ENCODE results near the gene RGN. TPM values are rescaled to one million over a fixed set of nuclear protein-coding genes. Genes with fewer than 3 reads are reported as not detected.

The RGN gene
- 10 to 100 TPM; 10.2 to 15.3 TPM for total RNA-seq
- polyA plus RNA-seq (ENCODE audit: insufficient read length in 2 of 2) = 10 to 100 TPM; 14.8 to 20.1 TPM
- long read RNA-seq, donor 1, partial matches to known transcripts = 0 of 2 reads
- long read RNA-seq, donor 1, other reads (novel, unspliced or antisense) = 0 of 2 reads
- long read RNA-seq, donor 2 = 0 reads
- long read RNA-seq, donor 3, partial matches to known transcripts = 0 of 1 reads
- long read RNA-seq, donor 3, other reads (novel, unspliced or antisense) = 0 of 1 reads
- long read RNA-seq, donor 4, partial matches to known transcripts = 0 of 10 reads
- long read RNA-seq, donor 4, other reads (novel, unspliced or antisense) = 7 of 10 reads

- 26% methylated on average over 54 of the region's 59 CpGs for WGBS (ENCODE audit: insufficient coverage)
- no peak within 1 kb of the TSS for H3K27ac ChIP-seq (ENCODE audit: low read depth, low read length)
- peaks cover 13% of the 10 kb centered on the region for H3K27me3 ChIP-seq (ENCODE audit: control insufficient read depth, insufficient read depth, low read length)
- H3K4me1 ChIP-seq (ENCODE audit: control insufficient read depth, insufficient read depth, low read length) = peaks cover 8% of the 10 kb centered on the region
- H3K9me3 ChIP-seq (ENCODE audit: control insufficient read depth, insufficient read depth, low read length) = no peaks in the 10 kb centered on the region
- H3K36me3 ChIP-seq (ENCODE audit: control insufficient read depth, insufficient read depth, low read length) = no peaks in the 10 kb centered on the region
- peak in 2 of 6 donors; percentile 21 to 47 for DNase-seq (ENCODE audit: low read depth in 4 of 6, low spot score in 6 of 6)
- H3K4me3 ChIP-seq (ENCODE audit: low read depth, low read length) = peak within 1 kb of the TSS; percentile 35
Observed at GRCh38 chrX:47078129-47079043, at the start of gene RGN. TSS of gene RGN (plus strand) at chrX:47078443. CDS start at chrX:47081145, 2,702 bp downstream.

- peaks cover 12% of the 10 kb centered on the region for H3K27me3 ChIP-seq (ENCODE audit: control insufficient read depth, insufficient read depth, low read length)
- peak; percentile 26 to 90 (median 65) for DNase-seq (ENCODE audit: low read depth in 4 of 6, low spot score in 6 of 6)
- H3K27ac ChIP-seq (ENCODE audit: low read depth, low read length) = no peak overlapping the region
Observed at GRCh38 chrX:47030339-47030738, 47.9 kb upstream of the RGN start.

GRCh38 chrX:47047989-47048388 is 30.3 kb upstream of the RGN start:
- H3K4me1 ChIP-seq (ENCODE audit: control insufficient read depth, insufficient read depth, low read length) = no peaks in the 10 kb centered on the region
- H3K36me3 ChIP-seq (ENCODE audit: control insufficient read depth, insufficient read depth, low read length) = no peaks in the 10 kb centered on the region
- no peaks in the 10 kb centered on the region for H3K9me3 ChIP-seq (ENCODE audit: control insufficient read depth, insufficient read depth, low read length)
- WGBS (ENCODE audit: insufficient coverage) = 69% methylated on average over 5 of the region's 5 CpGs
- no peak overlapping the region for H3K27ac ChIP-seq (ENCODE audit: low read depth, low read length)
- no peak overlapping the region for H3K4me3 ChIP-seq (ENCODE audit: low read depth, low read length)
- H3K27me3 ChIP-seq (ENCODE audit: control insufficient read depth, insufficient read depth, low read length) = no peaks in the 10 kb centered on the region
- no peak for DNase-seq (ENCODE audit: low read depth in 4 of 6, low spot score in 6 of 6)

More at GRCh38 chrX:47030339-47030738, 47.9 kb upstream of the RGN start:
- Histone ChIP-seq H3K4me1 (ENCODE audit: control insufficient read depth, insufficient read depth, low read length) (no peaks in the 10 kb centered on the region), H3K4me3 (ENCODE audit: low read depth, low read length) (no peak overlapping the region), H3K9me3 (ENCODE audit: control insufficient read depth, insufficient read depth, low read length) (no peaks in the 10 kb centered on the region), H3K36me3 (ENCODE audit: control insufficient read depth, insufficient read depth, low read length) (no peaks in the 10 kb centered on the region)

- WGBS (ENCODE audit: insufficient coverage) = no CpG with 5 or more reads among the region's 1 CpG
Observed at GRCh38 chrX:47059142-47059874, 18.9 kb upstream of the RGN start.

GRCh38 chrX:47060708-47061107 is 17.5 kb upstream of the RGN start:
- DNase-seq (ENCODE audit: low read depth in 4 of 6, low spot score in 6 of 6) = no peak
- Histone ChIP-seq H3K9me3 (ENCODE audit: control insufficient read depth, insufficient read depth, low read length) (no peaks in the 10 kb centered on the region), H3K36me3 (ENCODE audit: control insufficient read depth, insufficient read depth, low read length) (peaks cover 2% of the 10 kb centered on the region), H3K27me3 (ENCODE audit: control insufficient read depth, insufficient read depth, low read length) (peaks cover 30% of the 10 kb centered on the region), H3K4me3 (ENCODE audit: low read depth, low read length) (no peak overlapping the region), H3K4me1 (ENCODE audit: control insufficient read depth, insufficient read depth, low read length) (no peaks in the 10 kb centered on the region), H3K27ac (ENCODE audit: low read depth, low read length) (no peak overlapping the region)
- no CpG with 5 or more reads among the region's 2 CpGs for WGBS (ENCODE audit: insufficient coverage)

More at GRCh38 chrX:47059142-47059874, 18.9 kb upstream of the RGN start:
- H3K27ac ChIP-seq (ENCODE audit: low read depth, low read length) = no peak overlapping the region
- peaks cover 2% of the 10 kb centered on the region for H3K36me3 ChIP-seq (ENCODE audit: control insufficient read depth, insufficient read depth, low read length)
- no peaks in the 10 kb centered on the region for H3K9me3 ChIP-seq (ENCODE audit: control insufficient read depth, insufficient read depth, low read length)
- no peak overlapping the region for H3K4me3 ChIP-seq (ENCODE audit: low read depth, low read length)
- DNase-seq (ENCODE audit: low read depth in 4 of 6, low spot score in 6 of 6) = no peak
- no peaks in the 10 kb centered on the region for H3K4me1 ChIP-seq (ENCODE audit: control insufficient read depth, insufficient read depth, low read length)
- peaks cover 32% of the 10 kb centered on the region for H3K27me3 ChIP-seq (ENCODE audit: control insufficient read depth, insufficient read depth, low read length)

GRCh38 chrX:47061238-47061919 is 16.9 kb upstream of the RGN start:
- no peak for DNase-seq (ENCODE audit: low read depth in 4 of 6, low spot score in 6 of 6)
- peaks cover 2% of the 10 kb centered on the region for H3K36me3 ChIP-seq (ENCODE audit: control insufficient read depth, insufficient read depth, low read length)
- H3K9me3 ChIP-seq (ENCODE audit: control insufficient read depth, insufficient read depth, low read length) = no peaks in the 10 kb centered on the region
- H3K4me3 ChIP-seq (ENCODE audit: low read depth, low read length) = no peak overlapping the region
- WGBS (ENCODE audit: insufficient coverage) = 80% methylated on average over 1 of the region's 2 CpGs
- peaks cover 30% of the 10 kb centered on the region for H3K27me3 ChIP-seq (ENCODE audit: control insufficient read depth, insufficient read depth, low read length)
- H3K27ac ChIP-seq (ENCODE audit: low read depth, low read length) = no peak overlapping the region
- no peaks in the 10 kb centered on the region for H3K4me1 ChIP-seq (ENCODE audit: control insufficient read depth, insufficient read depth, low read length)

- H3K4me3 ChIP-seq (ENCODE audit: low read depth, low read length) = no peak overlapping the region
- H3K9me3 ChIP-seq (ENCODE audit: control insufficient read depth, insufficient read depth, low read length) = no peaks in the 10 kb centered on the region
- DNase-seq (ENCODE audit: low read depth in 4 of 6, low spot score in 6 of 6) = no peak
- peaks cover 2% of the 10 kb centered on the region for H3K36me3 ChIP-seq (ENCODE audit: control insufficient read depth, insufficient read depth, low read length)
- H3K4me1 ChIP-seq (ENCODE audit: control insufficient read depth, insufficient read depth, low read length) = no peaks in the 10 kb centered on the region
- peaks cover 20% of the 10 kb centered on the region for H3K27me3 ChIP-seq (ENCODE audit: control insufficient read depth, insufficient read depth, low read length)
- H3K27ac ChIP-seq (ENCODE audit: low read depth, low read length) = no peak overlapping the region
- 55% methylated on average over 2 of the region's 2 CpGs for WGBS (ENCODE audit: insufficient coverage)
Observed at GRCh38 chrX:47063179-47063578, 15.1 kb upstream of the RGN start.

GRCh38 chrX:47068214-47068613 is 10.0 kb upstream of the RGN start:
- peaks cover 7% of the 10 kb centered on the region for H3K27me3 ChIP-seq (ENCODE audit: control insufficient read depth, insufficient read depth, low read length)

GRCh38 chrX:47068720-47069119 is 9.5 kb upstream of the RGN start:
- Histone ChIP-seq H3K36me3 (ENCODE audit: control insufficient read depth, insufficient read depth, low read length) (no peaks in the 10 kb centered on the region), H3K27me3 (ENCODE audit: control insufficient read depth, insufficient read depth, low read length) (peaks cover 7% of the 10 kb centered on the region), H3K9me3 (ENCODE audit: control insufficient read depth, insufficient read depth, low read length) (no peaks in the 10 kb centered on the region), H3K4me3 (ENCODE audit: low read depth, low read length) (no peak overlapping the region), H3K4me1 (ENCODE audit: control insufficient read depth, insufficient read depth, low read length) (no peaks in the 10 kb centered on the region), H3K27ac (ENCODE audit: low read depth, low read length) (no peak overlapping the region)
- no peak for DNase-seq (ENCODE audit: low read depth in 4 of 6, low spot score in 6 of 6)

More at GRCh38 chrX:47068214-47068613, 10.0 kb upstream of the RGN start:
- H3K4me3 ChIP-seq (ENCODE audit: low read depth, low read length) = no peak overlapping the region
- no peaks in the 10 kb centered on the region for H3K4me1 ChIP-seq (ENCODE audit: control insufficient read depth, insufficient read depth, low read length)
- DNase-seq (ENCODE audit: low read depth in 4 of 6, low spot score in 6 of 6) = no peak
- no peaks in the 10 kb centered on the region for H3K36me3 ChIP-seq (ENCODE audit: control insufficient read depth, insufficient read depth, low read length)
- WGBS (ENCODE audit: insufficient coverage) = 72% methylated on average over 3 of the region's 3 CpGs
- no peaks in the 10 kb centered on the region for H3K9me3 ChIP-seq (ENCODE audit: control insufficient read depth, insufficient read depth, low read length)
- no peak overlapping the region for H3K27ac ChIP-seq (ENCODE audit: low read depth, low read length)

All from spinal cord (tissue), 10 donors.